ENCODE results near the gene IL3. TPM values are rescaled to one million over a fixed set of nuclear protein-coding genes. Genes with fewer than 3 reads are reported as not detected.

Gene IL3
- total and polyA plus RNA-seq, 2 of the 4 experiments (the other 2 are of a cell fraction): not detected

GRCh38 chr5:132024789-132025402, 35.6 kb upstream of the IL3 start:
- Histone ChIP-seq H2BK20ac (ENCODE audit: low read depth, low read length) (no peak overlapping the region), H2AK5ac (ENCODE audit: low read depth, low read length) (no peak overlapping the region), H2BK15ac (ENCODE audit: low read depth, low read length) (no peak overlapping the region), H4K20me1 (ENCODE audit: insufficient read depth, low read length) (no peaks in the 10 kb centered on the region), H2AK9ac (replicated peaks; ENCODE audit: low read depth, low read length, poor library complexity) (no peak overlapping the region), H3K23ac (ENCODE audit: low read depth, low read length) (no peak overlapping the region), H3K9me3 (ENCODE audit: control insufficient read depth, insufficient read depth, low read length) (no peaks in the 10 kb centered on the region), H3K18ac (ENCODE audit: low read depth, low read length) (no peak overlapping the region), H3K9ac (ENCODE audit: low read depth, low read length) (no peak overlapping the region), H3K27ac (ENCODE audit: insufficient read depth, low read length) (no peak overlapping the region), H4K5ac (ENCODE audit: low read depth, low read length) (no peak overlapping the region), H3K56ac (ENCODE audit: extremely low read depth, insufficient read depth, low read length) (no peak overlapping the region), H2BK120ac (ENCODE audit: low read depth, low read length) (no peak overlapping the region), H3K27me3 (ENCODE audit: control insufficient read depth, insufficient read depth, low read length) (peaks cover 12% of the 10 kb centered on the region), H3K4me3 (ENCODE audit: insufficient read depth, low read depth, low read length) (no peak overlapping the region), H3K4me1 (ENCODE audit: control insufficient read depth, insufficient read depth, low read length) (no peaks in the 10 kb centered on the region), H3K4me2 (ENCODE audit: low read depth, low read length) (no peak overlapping the region), H3K79me1 (ENCODE audit: low read depth in 1 of 2, low read length in 2 of 2) (no peaks in the 10 kb centered on the region), H3K36me3 (ENCODE audit: control insufficient read depth, insufficient read depth, low read length) (no peaks in the 10 kb centered on the region), H3K4ac (ENCODE audit: low read depth, low read length) (no peak overlapping the region), H2AFZ (replicated peaks; ENCODE audit: low read length, poor library complexity) (no peak overlapping the region), H3K14ac (replicated peaks; ENCODE audit: low read depth, low read length) (no peak overlapping the region), H4K91ac (ENCODE audit: insufficient read depth, low read depth, low read length) (no peak overlapping the region), H4K8ac (ENCODE audit: low read depth in 2 of 2, low read length in 2 of 2) (no peak overlapping the region), H2BK5ac (ENCODE audit: low read depth, low read length, poor library complexity, severe bottlenecking) (no peak overlapping the region), H3K9me1 (ENCODE audit: insufficient read depth, low read length) (no peaks in the 10 kb centered on the region)
- ChIA-PET POLR2A (ENCODE audit: unreplicated experiment) (no interaction called here), CTCF (no interaction called here)
- BruUV-seq (replicated peaks): no TSS peak
- ATAC-seq (ENCODE audit: low read depth): no peak
- dilution Hi-C loops (cut with HindIII; ENCODE audit: low sequenced_read_pairs, unreplicated experiment): no loop called here
- TF ChIP-seq RAD21 (IDR thresholded peaks at IDR 0.05; ENCODE audit: low read length) (no peak), RFX5 (IDR thresholded peaks at IDR 0.05; ENCODE audit: low read depth, low read length) (no peak)
- intact Hi-C loops (cut with micrococcal nuclease): no loop called here
- 59% methylated on average over 6 of the region's 8 CpGs; no CpG with 5 or more reads in 1 of the 2 experiments for WGBS, 2 experiments (ENCODE audit: extremely low coverage in 2 of 2, insufficient read length in 1 of 2)
- in situ Hi-C loops (cut with MboI; ENCODE audit: low sequenced_read_pairs): no loop called here
- no peak for DNase-seq
